AG10803 (cell line): ENCODE measurements around the gene SMPX.

Experiments
- DNase-seq: peaks from one replicate; pipeline ENCODE4 v3.0.0; 2010; ENCODE audit warnings: low read depth
- H3K4me3 ChIP-seq: 2 replicates; pipeline ENCODE4 v1.5.1; 2011; ENCODE audit warnings: mild to moderate bottlenecking, low read length, control low read depth
- TF ChIP-seq, protein P1 (sequence below): conservative IDR thresholded peaks from 2 replicates; pipeline ENCODE4 v1.5.1; 2011; ENCODE audit warnings: mild to moderate bottlenecking, low read length, control low read depth, inconsistent platforms

SMPX gene

DNA sequence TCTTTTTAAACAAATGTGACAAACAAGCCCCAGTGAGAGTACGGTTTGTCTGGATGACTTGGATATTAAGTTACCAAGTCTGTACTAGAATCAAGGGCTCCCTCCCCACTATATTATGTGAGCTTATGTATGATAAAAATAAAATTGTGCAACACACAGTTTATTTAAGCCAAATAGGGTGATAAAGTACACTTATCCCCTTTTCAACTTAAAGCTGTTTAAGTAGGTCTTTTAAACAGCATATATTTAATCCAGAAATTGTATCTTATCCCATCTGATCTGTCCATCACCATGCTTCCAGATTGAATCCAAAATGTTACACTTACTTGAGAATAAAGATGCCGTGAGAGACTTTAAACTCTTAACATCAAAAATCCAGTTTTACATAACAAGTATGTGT is 97.8 kb downstream of the SMPX start:
- H3K4me3 ChIP-seq, result no peak overlapping the region
- TF ChIP-seq, protein P1, sequence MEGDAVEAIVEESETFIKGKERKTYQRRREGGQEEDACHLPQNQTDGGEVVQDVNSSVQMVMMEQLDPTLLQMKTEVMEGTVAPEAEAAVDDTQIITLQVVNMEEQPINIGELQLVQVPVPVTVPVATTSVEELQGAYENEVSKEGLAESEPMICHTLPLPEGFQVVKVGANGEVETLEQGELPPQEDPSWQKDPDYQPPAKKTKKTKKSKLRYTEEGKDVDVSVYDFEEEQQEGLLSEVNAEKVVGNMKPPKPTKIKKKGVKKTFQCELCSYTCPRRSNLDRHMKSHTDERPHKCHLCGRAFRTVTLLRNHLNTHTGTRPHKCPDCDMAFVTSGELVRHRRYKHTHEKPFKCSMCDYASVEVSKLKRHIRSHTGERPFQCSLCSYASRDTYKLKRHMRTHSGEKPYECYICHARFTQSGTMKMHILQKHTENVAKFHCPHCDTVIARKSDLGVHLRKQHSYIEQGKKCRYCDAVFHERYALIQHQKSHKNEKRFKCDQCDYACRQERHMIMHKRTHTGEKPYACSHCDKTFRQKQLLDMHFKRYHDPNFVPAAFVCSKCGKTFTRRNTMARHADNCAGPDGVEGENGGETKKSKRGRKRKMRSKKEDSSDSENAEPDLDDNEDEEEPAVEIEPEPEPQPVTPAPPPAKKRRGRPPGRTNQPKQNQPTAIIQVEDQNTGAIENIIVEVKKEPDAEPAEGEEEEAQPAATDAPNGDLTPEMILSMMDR, result no peak
- DNase-seq, result no peak

GRCh38 chrX:21659320-21659719 is 98.6 kb downstream of the SMPX start:
- DNase-seq, result no peak
- TF ChIP-seq, protein P1, result no peak
- no peak overlapping the region for H3K4me3 ChIP-seq

DNA sequence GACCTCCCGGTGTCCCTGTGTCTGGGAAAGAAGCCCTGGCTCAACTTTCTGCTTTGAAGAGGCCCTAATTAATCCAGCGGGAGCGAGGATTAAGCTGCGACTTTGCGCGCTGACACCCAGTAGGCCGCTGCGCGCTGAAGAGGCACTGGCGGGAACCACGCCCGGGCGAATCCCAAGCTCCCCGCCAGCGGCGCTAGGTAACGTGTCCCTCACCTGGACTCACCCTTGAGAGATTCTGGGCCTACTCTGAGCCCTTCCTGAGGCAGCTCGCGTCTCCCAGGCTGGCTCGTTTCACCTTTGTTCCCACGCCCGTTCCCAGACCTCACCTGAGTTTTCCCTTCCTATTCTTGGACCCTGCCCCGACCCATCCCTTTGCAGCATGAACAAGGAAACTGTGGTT is 99.2 kb downstream of the SMPX start:
- DNase-seq, result no peak
- peak overlapping the region; percentile 17 for H3K4me3 ChIP-seq
- TF ChIP-seq, protein P1, result no peak

- no peak for DNase-seq
- peak within 1 kb of the TSS; percentile 17 for H3K4me3 ChIP-seq
- TF ChIP-seq, protein P1, result no peak
Observed at GRCh38 chrX:21658152-21658737, 99.7 kb downstream of the SMPX start, which contains the start of gene KLHL34. TSS of gene KLHL34 (minus strand) at chrX:21658330. CDS start at chrX:21657788, 542 bp downstream.

- no peak for DNase-seq
- H3K4me3 ChIP-seq, result no peak overlapping the region
- TF ChIP-seq, protein P1, result no peak
Observed at GRCh38 chrX:21657318-21658151, 100.4 kb downstream of the SMPX start.

- no peak overlapping the region for H3K4me3 ChIP-seq
Observed at GRCh38 chrX:21656587-21657317, 101.2 kb downstream of the SMPX start.

More at GRCh38 chrX:21656587-21657317, 101.2 kb downstream of the SMPX start:
- no peak for DNase-seq
- TF ChIP-seq, protein P1, result no peak
